ENCODE data around the gene ZP1.

ZP1 gene

GRCh38 chr11:60912851-60913528 is 45.6 kb downstream of the ZP1 start:
- no peak for DNase-seq

GRCh38 chr11:60913793-60914632 is 46.7 kb downstream of the ZP1 start, which contains the start of gene TMEM109:
Gene TMEM109, plus strand, starts transcription at chr11:60914158. Its CDS starts 5,536 bp downstream, at chr11:60919694.
- peak; percentile 81 for DNase-seq

- DNase-seq = no peak
Observed at GRCh38 chr11:60914633-60915247, 47.4 kb downstream of the ZP1 start.

- DNase-seq = peak; percentile 60
Observed at GRCh38 chr11:60915248-60915914, 48.0 kb downstream of the ZP1 start.

- DNase-seq = no peak
Observed at GRCh38 chr11:60916669-60917206, 49.4 kb downstream of the ZP1 start.

GRCh38 chr11:60917267-60917666 is 49.9 kb downstream of the ZP1 start:
- DNase-seq = no peak

GRCh38 chr11:60918251-60918938 is 51.1 kb downstream of the ZP1 start:
- no peak for DNase-seq

GRCh38 chr11:60918939-60919265 is 51.6 kb downstream of the ZP1 start:
- no peak for DNase-seq

- DNase-seq = no peak
Observed at GRCh38 chr11:60919320-60919719, 52.0 kb downstream of the ZP1 start.

- no peak for DNase-seq
Observed at GRCh38 chr11:60919956-60920355, 52.6 kb downstream of the ZP1 start.

- no peak for DNase-seq
Observed at GRCh38 chr11:60921259-60921658, 53.9 kb downstream of the ZP1 start.

- DNase-seq = no peak
Observed at GRCh38 chr11:60921777-60922335, 54.5 kb downstream of the ZP1 start.

GRCh38 chr11:60922906-60923305 is 55.6 kb downstream of the ZP1 start:
- no peak for DNase-seq

GRCh38 chr11:60923326-60923725 is 56.0 kb downstream of the ZP1 start:
- no peak for DNase-seq

- DNase-seq = no peak
Observed at GRCh38 chr11:60923800-60924109, 56.4 kb downstream of the ZP1 start.

- DNase-seq = no peak
Observed at GRCh38 chr11:60924110-60924905, 57.0 kb downstream of the ZP1 start, which contains the start of gene TMEM132A. Gene TMEM132A, plus strand, starts transcription at chr11:60924460. Its CDS starts 174 bp downstream, at chr11:60924634.
